Left lung (tissue), 10 donors: ENCODE results near the gene TMEM108. TPM values are rescaled to one million over a fixed set of nuclear protein-coding genes. Genes with fewer than 3 reads are reported as not detected.

Experiments
- ATAC-seq: fragments of 200-7000 bp; cut with Tn5 transposase; one replicate; pipeline ENCODE4 v1.9.1; 2020; ENCODE audit warnings: moderate library complexity
- DNase-seq, 4 donors: peaks; one replicate each; pipeline ENCODE4 v3.0.0-alpha.2; 2013 to 2020
- H3K27ac ChIP-seq, 2 donors: fragments of 200-600 bp; sonication (generic) in 1 of 2; one replicate each; pipeline versions ENCODE4 v1.5.0 to v1.8.0; 2020 to 2021
- H3K27me3 ChIP-seq, 2 donors: fragments of 200-600 bp; sonication (generic) in 1 of 2; one replicate each; pipeline versions ENCODE4 v1.5.0 to v1.8.0; 2020 to 2021
- H3K36me3 ChIP-seq, 2 donors: fragments of 200-600 bp; sonication (generic) in 1 of 2; one replicate each; pipeline versions ENCODE4 v1.5.0 to v1.8.0; 2020 to 2021
- H3K4me1 ChIP-seq, 2 donors: fragments of 200-600 bp; one replicate each; pipeline ENCODE4 v1.8.0; 2021
- H3K4me3 ChIP-seq, 2 donors: fragments of 200-600 bp; sonication (generic) in 1 of 2; one replicate each; pipeline versions ENCODE4 v1.5.0 to v1.8.0; 2020 to 2021; ENCODE audit warnings: mild to moderate bottlenecking in 1 of 2
- H3K9me3 ChIP-seq, 2 donors: fragments of 200-600 bp; sonication (generic) in 1 of 2; one replicate each; pipeline versions ENCODE4 v1.5.0 to v1.8.0; 2020 to 2021
- intact Hi-C, 2 donors: fragments of 100-400 bp; cut with DNase I; formaldehyde crosslinking; loops; one replicate each; pipeline versions ENCODE4 v1.11.2 to v1.14.2; 2022
- polyA plus RNA-seq, 6 donors: library from polyadenylated mRNA; unstranded; fragments of 120-200 nt; gene quantifications; one replicate each; pipeline ENCODE4 v1.2.1, GENCODE V29; 2013; ENCODE audit not compliant: insufficient read length in 6 of 6
- total RNA-seq, 2 donors: library from RNA; stranded (reverse); fragmentation: NEBNext Ultra II Directional; extraction: Animal tissue kit (Norgen Biotek cat#: 25700); gene quantifications; one replicate each; pipeline ENCODE4 v1.2.1, GENCODE V29; 2021
- TF ChIP-seq, protein P1 (sequence below), 2 donors: fragments of 200-600 bp; sonication (generic) in 1 of 2; IDR thresholded peaks; one replicate each; pipeline versions ENCODE4 v1.5.0 to v1.8.0; 2021; ENCODE audit warnings: antibody characterized with exemption in 2 of 2
- donor health status: DM: no; HTN: yes; CAD: no.
- donor health status: DM: no; HTN: no; CAD: no.

TMEM108 gene
- total and polyA plus RNA-seq, 8 donors = 18.5 to 58.8 (median 43.7) TPM

DNA sequence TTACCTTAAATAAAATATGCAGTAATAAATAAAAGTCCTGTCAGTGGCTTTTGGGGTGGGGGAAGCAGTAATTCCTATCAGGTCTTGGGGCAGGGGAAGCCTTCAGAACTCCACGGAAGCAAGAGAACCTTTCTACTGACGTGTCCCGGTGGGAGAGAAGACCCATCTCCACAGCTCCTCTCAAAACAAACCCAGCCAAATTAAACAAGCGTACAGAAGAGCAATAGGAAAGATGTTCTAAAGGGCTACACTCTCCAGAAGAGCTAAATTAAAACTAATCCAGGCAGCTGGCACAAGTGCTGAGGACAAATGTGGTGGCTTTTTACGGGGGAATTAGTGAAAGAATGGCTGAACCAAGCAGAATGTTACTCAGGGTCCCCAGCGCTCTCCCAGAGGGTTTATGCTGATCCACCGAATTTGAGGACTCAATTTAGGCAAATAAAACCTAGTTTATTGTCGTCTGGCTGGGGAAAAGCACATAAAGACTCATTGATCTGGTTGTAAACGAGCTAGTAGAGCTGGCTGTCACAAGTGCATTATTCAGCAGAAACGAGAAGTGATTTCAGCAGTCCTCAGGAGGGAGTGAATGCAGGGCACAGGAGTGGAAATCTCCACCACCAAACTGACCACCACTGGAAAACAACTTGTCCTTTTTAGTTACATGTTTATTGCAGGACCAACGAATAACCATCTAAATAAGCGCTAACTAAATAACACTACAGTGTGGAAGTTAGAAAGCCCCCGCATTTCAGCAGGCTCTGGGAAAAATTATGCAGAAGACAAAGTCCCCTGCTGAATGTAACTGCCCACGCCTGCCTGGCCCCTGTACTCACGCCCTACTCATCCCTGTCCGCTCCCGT lies 375.2 kb downstream of the TMEM108 start:
- peak in 2 of 4 donors; percentile 51 to 61 for DNase-seq

DNA sequence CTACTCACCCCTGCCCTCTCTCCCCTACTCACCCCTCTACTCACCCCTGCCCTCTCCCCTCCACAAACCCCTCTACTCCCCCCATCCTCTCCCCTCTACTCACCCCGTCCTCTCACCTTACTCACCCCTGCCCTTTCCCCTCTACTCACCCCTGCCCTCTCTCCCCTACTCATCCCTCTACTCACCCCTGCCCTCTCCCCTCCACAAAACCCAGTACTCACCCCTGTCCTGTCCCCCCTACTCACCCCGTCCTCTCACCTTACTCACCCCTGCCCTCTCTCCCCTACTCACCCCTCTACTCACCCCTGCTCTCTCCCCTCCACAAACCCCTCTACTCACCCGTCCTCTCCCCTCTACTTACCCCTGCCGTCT lies 375.8 kb downstream of the TMEM108 start:
- no peak overlapping the region for H3K4me3 ChIP-seq
- ATAC-seq = no peak
- TF ChIP-seq, protein P1, sequence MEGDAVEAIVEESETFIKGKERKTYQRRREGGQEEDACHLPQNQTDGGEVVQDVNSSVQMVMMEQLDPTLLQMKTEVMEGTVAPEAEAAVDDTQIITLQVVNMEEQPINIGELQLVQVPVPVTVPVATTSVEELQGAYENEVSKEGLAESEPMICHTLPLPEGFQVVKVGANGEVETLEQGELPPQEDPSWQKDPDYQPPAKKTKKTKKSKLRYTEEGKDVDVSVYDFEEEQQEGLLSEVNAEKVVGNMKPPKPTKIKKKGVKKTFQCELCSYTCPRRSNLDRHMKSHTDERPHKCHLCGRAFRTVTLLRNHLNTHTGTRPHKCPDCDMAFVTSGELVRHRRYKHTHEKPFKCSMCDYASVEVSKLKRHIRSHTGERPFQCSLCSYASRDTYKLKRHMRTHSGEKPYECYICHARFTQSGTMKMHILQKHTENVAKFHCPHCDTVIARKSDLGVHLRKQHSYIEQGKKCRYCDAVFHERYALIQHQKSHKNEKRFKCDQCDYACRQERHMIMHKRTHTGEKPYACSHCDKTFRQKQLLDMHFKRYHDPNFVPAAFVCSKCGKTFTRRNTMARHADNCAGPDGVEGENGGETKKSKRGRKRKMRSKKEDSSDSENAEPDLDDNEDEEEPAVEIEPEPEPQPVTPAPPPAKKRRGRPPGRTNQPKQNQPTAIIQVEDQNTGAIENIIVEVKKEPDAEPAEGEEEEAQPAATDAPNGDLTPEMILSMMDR (IDR thresholded peaks at IDR 0.05) = no peak

More for the DNA sequence above, 375.2 kb downstream of the TMEM108 start:
- Histone ChIP-seq H3K9me3 (no peaks in the 10 kb centered on the region), H3K4me1 (no peaks in the 10 kb centered on the region), H3K4me3 (no peak overlapping the region), H3K36me3 (no peaks in the 10 kb centered on the region), H3K27me3 (no peaks in the 10 kb centered on the region), H3K27ac (peak overlapping the region in 1 of 2 donors; percentile 33)
- intact Hi-C loops = loop anchor here in 1 of 2 donors (10.0 kb wide), 1 partner anchor 679 kb away; no protein-coding TSS in a partner anchor
- peak; percentile 73 for ATAC-seq
- TF ChIP-seq, protein P1 (IDR thresholded peaks at IDR 0.05) = no peak

DNA sequence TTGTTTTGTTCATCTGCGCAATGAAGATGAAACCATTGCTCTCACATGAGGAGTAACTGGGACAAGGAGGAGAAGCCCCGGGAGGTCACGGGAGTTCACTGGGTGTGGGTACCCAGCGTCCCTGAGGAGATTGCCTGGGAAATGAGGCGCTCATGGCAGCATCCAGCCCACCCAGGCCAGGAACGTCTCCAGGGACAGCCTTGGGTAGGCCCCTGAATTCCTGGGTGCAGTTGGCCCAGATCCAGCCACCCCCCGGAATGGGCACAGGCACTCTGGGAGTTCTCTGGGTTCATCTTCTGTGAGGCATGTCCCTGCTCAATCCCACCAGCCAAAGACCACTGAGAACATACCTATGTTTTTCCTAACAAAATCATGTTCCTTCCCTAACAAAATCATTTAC lies 380.2 kb downstream of the TMEM108 start:
- no peaks in the 10 kb centered on the region for H3K27me3 ChIP-seq
- TF ChIP-seq, protein P1 (IDR thresholded peaks at IDR 0.05) = no peak
- H3K27ac ChIP-seq = no peak overlapping the region
- peaks cover 0 to under 1% of the 10 kb centered on the region in 2 donors for H3K4me1 ChIP-seq
- DNase-seq = no peak
- intact Hi-C loops = loop anchor here in 1 of 2 donors (10.0 kb wide), 1 partner anchor 684 kb away; no protein-coding TSS in a partner anchor
- ATAC-seq = no peak
- no peak overlapping the region for H3K4me3 ChIP-seq
- no peaks in the 10 kb centered on the region for H3K36me3 ChIP-seq
- no peaks in the 10 kb centered on the region for H3K9me3 ChIP-seq

More for the DNA sequence above, 375.8 kb downstream of the TMEM108 start:
- no peak for DNase-seq
- no peak overlapping the region for H3K27ac ChIP-seq
- H3K4me1 ChIP-seq = no peaks in the 10 kb centered on the region
- no peaks in the 10 kb centered on the region for H3K27me3 ChIP-seq
- H3K9me3 ChIP-seq = no peaks in the 10 kb centered on the region
- intact Hi-C loops = loop anchor here in 1 of 2 donors (10.0 kb wide), 1 partner anchor 679 kb away; no protein-coding TSS in a partner anchor
- no peaks in the 10 kb centered on the region for H3K36me3 ChIP-seq

DNA sequence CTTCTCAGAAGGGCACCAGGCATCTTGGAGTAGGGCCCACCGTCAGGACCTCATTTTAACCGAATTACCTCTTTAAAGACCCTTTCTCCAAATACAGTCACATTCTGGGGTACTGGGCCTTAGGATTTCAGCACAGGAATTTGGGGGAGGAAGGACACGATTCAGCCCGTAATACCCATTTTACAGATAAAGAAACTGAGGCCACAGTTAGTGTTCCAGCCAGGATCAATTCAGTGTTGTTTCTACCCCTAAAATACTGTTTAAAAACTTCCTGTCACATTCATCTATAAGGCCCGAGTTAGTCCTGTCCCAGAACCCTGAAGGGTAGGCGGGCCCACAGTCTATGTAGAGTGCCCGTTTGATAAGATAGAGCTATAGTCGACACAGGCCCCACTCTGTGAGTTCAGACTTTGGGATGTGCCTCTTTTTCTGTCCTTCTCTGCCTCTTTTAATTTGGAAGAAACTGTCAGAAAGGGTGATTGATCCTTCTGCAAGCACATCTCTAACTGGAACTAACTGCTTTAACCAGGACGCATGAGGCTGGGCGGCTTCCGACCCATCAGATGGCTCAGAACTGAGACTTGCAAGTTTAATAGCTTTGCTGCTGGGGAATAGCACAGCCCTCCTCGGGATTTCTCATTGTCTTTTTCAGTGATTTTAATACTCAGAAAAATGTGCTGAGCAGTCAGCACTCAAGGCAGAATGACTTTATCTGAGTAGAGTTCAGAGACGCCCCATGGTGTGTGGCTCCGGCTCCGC lies 381.1 kb downstream of the TMEM108 start:
- ATAC-seq (no peak), DNase-seq (no peak)
- Histone ChIP-seq H3K4me1 (peaks cover 0 to 5% of the 10 kb centered on the region in 2 donors), H3K27me3 (no peaks in the 10 kb centered on the region), H3K27ac (no peak overlapping the region), H3K36me3 (no peaks in the 10 kb centered on the region), H3K4me3 (no peak overlapping the region), H3K9me3 (no peaks in the 10 kb centered on the region)
- intact Hi-C loops = loop anchor here in 1 of 2 donors (10.0 kb wide), 1 partner anchor 685 kb away; no protein-coding TSS in a partner anchor
- TF ChIP-seq, protein P1 (IDR thresholded peaks at IDR 0.05) = no peak
